IPS-18c (cell line): ENCODE results near the gene MAST4.

Source experiments
- H3K4me3 ChIP-seq: 2 replicates; pipeline ENCODE4 v1.7.0; 2013; ENCODE audit warnings: low read depth, mild to moderate bottlenecking, low read length, moderate library complexity; ENCODE audit not compliant: insufficient read depth
- H3K9me3 ChIP-seq: one replicate; pipeline ENCODE4 v1.6.1; 2013; ENCODE audit warnings: mild to moderate bottlenecking, low read length, moderate library complexity; ENCODE audit not compliant: control insufficient read depth, insufficient read depth

MAST4 gene

GRCh38 chr5:67206461-67206860 lies 610.3 kb downstream of the MAST4 start:
- no peaks in the 10 kb centered on the region for H3K9me3 ChIP-seq
- H3K4me3 ChIP-seq: no peak overlapping the region

GRCh38 chr5:67206929-67207328 lies 610.7 kb downstream of the MAST4 start:
- Histone ChIP-seq H3K9me3 (no peaks in the 10 kb centered on the region), H3K4me3 (no peak overlapping the region)

- Histone ChIP-seq H3K9me3 (no peaks in the 10 kb centered on the region), H3K4me3 (no peak overlapping the region)
These were observed 612.2 kb downstream of the MAST4 start for GRCh38 chr5:67208403-67208802.

GRCh38 chr5:67209141-67209771 lies 613.1 kb downstream of the MAST4 start:
- Histone ChIP-seq H3K9me3 (no peaks in the 10 kb centered on the region), H3K4me3 (no peak overlapping the region)

GRCh38 chr5:67211926-67212325 lies 615.7 kb downstream of the MAST4 start:
- Histone ChIP-seq H3K9me3 (no peaks in the 10 kb centered on the region), H3K4me3 (no peak overlapping the region)

- Histone ChIP-seq H3K4me3 (no peak overlapping the region), H3K9me3 (no peaks in the 10 kb centered on the region)
These were observed 617.8 kb downstream of the MAST4 start for GRCh38 chr5:67214036-67214435.

GRCh38 chr5:67214707-67215447 lies 618.7 kb downstream of the MAST4 start:
- no peak overlapping the region for H3K4me3 ChIP-seq
- no peaks in the 10 kb centered on the region for H3K9me3 ChIP-seq

- no peak overlapping the region for H3K4me3 ChIP-seq
- H3K9me3 ChIP-seq: no peaks in the 10 kb centered on the region
These were observed 619.6 kb downstream of the MAST4 start for GRCh38 chr5:67215519-67216471.

- no peak overlapping the region for H3K4me3 ChIP-seq
- H3K9me3 ChIP-seq: no peaks in the 10 kb centered on the region
These were observed 620.4 kb downstream of the MAST4 start for GRCh38 chr5:67216564-67216963.
